Keratinocyte (primary cell): ENCODE results near the gene LRRTM3.

Experiments
- CTCF ChIP-seq, 3 experiments: IDR thresholded peaks in 1 of 3; conservative IDR thresholded peaks in 1 of 3; optimal IDR thresholded peaks in 1 of 3; 2 replicates in 2 of 3; 3 replicates in 1 of 3; pipeline versions ENCODE3 to v1.5.1; 2011; ENCODE audit warnings: low read length in 3 of 3, mild to moderate bottlenecking in 3 of 3, moderate library complexity in 2 of 3, control low read depth in 1 of 3, inconsistent platforms in 1 of 3; ENCODE audit not compliant: insufficient read depth in 2 of 3; ENCODE audit errors: extremely low read depth in 1 of 3
- EZH2 ChIP-seq: IDR thresholded peaks from one replicate; pipeline ENCODE4 v1.6.1; 2012; ENCODE audit warnings: inconsistent platforms, mild to moderate bottlenecking, low read length, moderate library complexity

- TF ChIP-seq CTCF (optimal IDR thresholded peaks at IDR 0.05 in 1 of 3, IDR thresholded peaks at IDR 0.05 in 1 of 3, conservative IDR thresholded peaks at IDR 0.05 in 1 of 3; ENCODE audit: extremely low read depth in 1 of 3, insufficient read depth in 2 of 3, low read length in 3 of 3) (no peak), EZH2 (no peak)
Observed at GRCh38 chr10:66928776-66929175, 2.9 kb downstream of the LRRTM3 start.
